ENCODE measurements around the gene TNIK. TPM values are rescaled to one million over a fixed set of nuclear protein-coding genes. Genes with fewer than 3 reads are reported as not detected.

The TNIK gene
- total and polyA plus RNA-seq, 2 of the 13 experiments (the other 11 are each of a cell fraction or from before 2014, with no cell fraction given): 0.15 to 0.22 TPM

DNA sequence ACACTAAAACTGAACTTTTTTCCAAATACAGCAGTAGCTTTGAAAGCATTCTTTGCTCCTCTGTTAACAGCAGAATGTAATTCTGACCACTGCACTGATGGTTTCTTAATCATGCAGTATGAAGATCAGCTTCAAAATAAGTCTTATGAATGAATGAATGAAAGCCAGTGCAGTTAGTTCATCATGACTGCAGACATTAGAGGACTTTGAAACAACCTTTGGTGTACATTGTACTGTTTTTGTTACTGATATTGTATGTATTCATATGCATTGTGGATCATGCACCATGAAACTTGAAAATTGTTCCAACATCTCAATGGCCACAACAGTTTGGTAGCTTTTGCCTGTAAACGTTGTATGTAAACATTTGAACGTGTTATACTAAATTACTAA, 1.3 kb upstream of the TNIK start:
- intact Hi-C loops (cut with micrococcal nuclease; ENCODE audit: unreplicated experiment): no loop called here
- CTCF ChIA-PET (ENCODE audit: low intra/inter-chr PET ratio, low total read pairs): no interaction called here
- in situ Hi-C loops (cut with HindIII; ENCODE audit: extremely low pct_ligation_motif_present, low pct_unique_long_range_greater_than_20kb): no loop called here
- WGBS (ENCODE audit: low lambda C conversion rate): 0% methylated on average over 2 of the region's 2 CpGs
- no TSS peak for BruUV-seq (replicated peaks)
- H3K4me3 ChIP-seq (replicated peaks in 1 of 3; ENCODE audit: insufficient read depth in 1 of 3, low read depth in 2 of 3, low read length in 3 of 3): no peak overlapping the region; a peak in 1 of 6 replicates
- H3K79me2 ChIP-seq (ENCODE audit: insufficient read depth, low read length): no peaks in the 10 kb centered on the region
- H3K9me3 ChIP-seq (ENCODE audit: low read length): no peaks in the 10 kb centered on the region
- H2AFZ ChIP-seq (ENCODE audit: low read length): no peak overlapping the region
- ATAC-seq (no peak), FAIRE-seq (no peak), DNase-seq (ENCODE audit: low spot score) (no peak)
- H4K20me1 ChIP-seq (ENCODE audit: insufficient read depth, low read length): no peaks in the 10 kb centered on the region
- no peaks in the 10 kb centered on the region for H3K36me3 ChIP-seq (replicated peaks in 1 of 2; ENCODE audit: control insufficient read depth in 1 of 2, insufficient read depth in 2 of 2, low read length in 2 of 2)
- no peak overlapping the region for H3K9ac ChIP-seq (ENCODE audit: insufficient read depth, low read depth, low read length)
- TF ChIP-seq BRF2 (CRISPR knock-in tag; IDR thresholded peaks at IDR 0.05): no peak
- POLR2A ChIA-PET: no interaction called here
- H3K4me2 ChIP-seq (ENCODE audit: low read depth, low read length): peak overlapping the region; percentile 90; the same call in 1 of the 2 replicates
- no peak overlapping the region for H3K27ac ChIP-seq (ENCODE audit: extremely low read length, insufficient read depth, low read length)
- H3K4me1 ChIP-seq (ENCODE audit: insufficient read depth, low read length): peaks cover 41% of the 10 kb centered on the region
- H3K27me3 ChIP-seq (ENCODE audit: control insufficient read depth in 1 of 2, insufficient read depth in 2 of 2, low read length in 2 of 2): peaks cover 8 to 54% of the 10 kb centered on the region in 2 experiments

GRCh38 chr3:171460725-171461524, 720 bp upstream of the TNIK start:
- Histone ChIP-seq H3K27ac (ENCODE audit: extremely low read length, insufficient read depth, low read length) (no peak overlapping the region), H3K79me2 (ENCODE audit: insufficient read depth, low read length) (no peaks in the 10 kb centered on the region), H3K4me2 (ENCODE audit: low read depth, low read length) (peak overlapping the region; percentile 90), H3K36me3 (replicated peaks in 1 of 2; ENCODE audit: control insufficient read depth in 1 of 2, insufficient read depth in 2 of 2, low read length in 2 of 2) (no peaks in the 10 kb centered on the region), H4K20me1 (ENCODE audit: insufficient read depth, low read length) (no peaks in the 10 kb centered on the region), H3K4me3 (replicated peaks in 1 of 3; ENCODE audit: insufficient read depth in 1 of 3, low read depth in 2 of 3, low read length in 3 of 3) (peak overlapping the region; percentile 54 to 70 (median 60)), H3K27me3 (ENCODE audit: control insufficient read depth in 1 of 2, insufficient read depth in 2 of 2, low read length in 2 of 2) (peaks cover 8 to 54% of the 10 kb centered on the region in 2 experiments), H3K9ac (ENCODE audit: insufficient read depth, low read depth, low read length) (no peak overlapping the region), H2AFZ (ENCODE audit: low read length) (no peak overlapping the region), H3K4me1 (ENCODE audit: insufficient read depth, low read length) (peaks cover 41% of the 10 kb centered on the region), H3K9me3 (ENCODE audit: low read length) (no peaks in the 10 kb centered on the region)
- DNase-seq (ENCODE audit: low spot score) (peak; percentile 4), ATAC-seq (peak; percentile 65), FAIRE-seq (no peak)
- BruUV-seq (replicated peaks): no TSS peak
- ChIA-PET CTCF (ENCODE audit: low intra/inter-chr PET ratio, low total read pairs) (no interaction called here), POLR2A (no interaction called here)
- intact Hi-C loops (cut with micrococcal nuclease; ENCODE audit: unreplicated experiment): no loop called here
- WGBS (ENCODE audit: low lambda C conversion rate): 5% methylated on average over 38 of the region's 51 CpGs
- in situ Hi-C loops (cut with HindIII; ENCODE audit: extremely low pct_ligation_motif_present, low pct_unique_long_range_greater_than_20kb): no loop called here
- TF ChIP-seq ONECUT2 (CRISPR knock-in tag; IDR thresholded peaks at IDR 0.05): no peak
- TF ChIP-seq ZNF281 (CRISPR knock-in tag; IDR thresholded peaks at IDR 0.05; ENCODE audit: borderline replicate concordance): no peak
- no peak for TF ChIP-seq MAZ (IDR thresholded peaks at IDR 0.05; ENCODE audit: borderline replicate concordance, low read depth, low read length)
- TF ChIP-seq MAZ (CRISPR knock-in tag; IDR thresholded peaks at IDR 0.05; ENCODE audit: low read depth): no peak
- peak; percentile 67 for TF ChIP-seq HNRNPLL (IDR thresholded peaks at IDR 0.05; ENCODE audit: low read depth, low read length, poor library complexity, severe bottlenecking)
- no peak for TF ChIP-seq DNMT1 (CRISPR knock-in tag; IDR thresholded peaks at IDR 0.05)
- TF ChIP-seq PBX3 (CRISPR knock-in tag; IDR thresholded peaks at IDR 0.05; ENCODE audit: borderline replicate concordance): no peak
- no peak for TF ChIP-seq GABPA (IDR thresholded peaks at IDR 0.05; ENCODE audit: low read depth, low read length)
- no peak for TF ChIP-seq GABPA (CRISPR knock-in tag; IDR thresholded peaks at IDR 0.05; ENCODE audit: low read depth)
- TF ChIP-seq GABPB1 (CRISPR knock-in tag; IDR thresholded peaks at IDR 0.05): 0 out of 2 replicates have a peak, but pooled peaks have one; percentile 18
- TF ChIP-seq MXD3 (CRISPR knock-in tag; IDR thresholded peaks at IDR 0.05): no peak

All from HepG2 (cell line).